Measurements from ENCODE around the gene NPW. TPM values are rescaled to one million over a fixed set of nuclear protein-coding genes. Genes with fewer than 3 reads are reported as not detected.

The NPW gene
- total and polyA plus RNA-seq, 9 of the 15 experiments (the other 6 are each of a cell fraction or from before 2014, with no cell fraction given) = 0.14 to 4.0 (median 2.6) TPM; not detected in 4

DNA sequence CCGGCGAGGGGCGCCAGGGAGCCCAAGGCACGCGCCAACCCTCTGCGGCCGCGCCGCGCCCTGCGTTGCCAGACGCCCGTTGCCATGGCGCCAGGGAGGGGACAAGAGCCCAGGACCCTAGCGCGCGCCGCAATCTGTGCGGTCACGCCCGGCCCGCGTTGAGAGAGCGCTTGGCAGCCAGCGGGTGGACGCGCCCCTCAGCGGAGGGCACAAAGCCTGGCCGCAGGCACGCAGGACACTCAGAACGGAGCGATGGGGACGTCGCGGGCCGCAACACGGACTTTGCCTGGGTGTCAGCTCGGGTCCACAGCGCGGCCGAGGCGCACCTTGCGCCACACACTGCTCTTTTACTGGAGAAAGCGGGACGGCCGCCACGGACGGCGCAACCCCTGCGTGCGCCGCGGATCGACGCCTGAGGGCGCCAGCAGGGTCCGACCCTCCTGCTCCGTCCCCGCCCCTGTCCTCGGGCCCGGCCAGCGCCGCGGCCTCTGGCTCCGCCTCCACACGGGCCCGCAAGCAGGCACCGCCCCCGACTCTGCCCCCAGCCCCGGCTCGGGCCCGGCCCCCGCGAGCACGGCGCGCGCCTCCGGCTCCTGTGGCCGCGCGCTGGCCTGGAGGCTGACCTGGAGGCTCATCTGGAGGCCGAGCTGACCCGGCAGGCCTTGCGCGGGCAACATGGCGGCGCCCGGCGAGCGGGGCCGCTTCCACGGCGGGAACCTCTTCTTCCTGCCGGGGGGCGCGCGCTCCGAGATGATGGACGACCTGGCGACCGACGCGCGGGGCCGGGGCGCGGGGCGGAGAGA lies 35.8 kb upstream of the NPW start, which contains the start of gene GFER (continued):
- TF ChIP-seq CTBP1 (IDR thresholded peaks at IDR 0.05; ENCODE audit: borderline replicate concordance) = peak; percentile 99
- TF ChIP-seq ZNF239 (CRISPR knock-in tag; IDR thresholded peaks at IDR 0.05) = peak; percentile 34; the same call in 1 of the 2 replicates
- peak; percentile 77 to 84 for TF ChIP-seq KDM1A (IDR thresholded peaks at IDR 0.05)
- TF ChIP-seq MEF2A (IDR thresholded peaks at IDR 0.05; ENCODE audit: control insufficient read depth, low read depth, low read length) = no peak
- TF ChIP-seq ZNF766 (CRISPR knock-in tag; conservative IDR thresholded peaks at IDR 0.05) = peak; percentile 94
- TF ChIP-seq CHCHD3 (CRISPR knock-in tag; IDR thresholded peaks at IDR 0.05) = peak; percentile 29; the same call in 1 of the 2 replicates
- TF ChIP-seq, protein P1, sequence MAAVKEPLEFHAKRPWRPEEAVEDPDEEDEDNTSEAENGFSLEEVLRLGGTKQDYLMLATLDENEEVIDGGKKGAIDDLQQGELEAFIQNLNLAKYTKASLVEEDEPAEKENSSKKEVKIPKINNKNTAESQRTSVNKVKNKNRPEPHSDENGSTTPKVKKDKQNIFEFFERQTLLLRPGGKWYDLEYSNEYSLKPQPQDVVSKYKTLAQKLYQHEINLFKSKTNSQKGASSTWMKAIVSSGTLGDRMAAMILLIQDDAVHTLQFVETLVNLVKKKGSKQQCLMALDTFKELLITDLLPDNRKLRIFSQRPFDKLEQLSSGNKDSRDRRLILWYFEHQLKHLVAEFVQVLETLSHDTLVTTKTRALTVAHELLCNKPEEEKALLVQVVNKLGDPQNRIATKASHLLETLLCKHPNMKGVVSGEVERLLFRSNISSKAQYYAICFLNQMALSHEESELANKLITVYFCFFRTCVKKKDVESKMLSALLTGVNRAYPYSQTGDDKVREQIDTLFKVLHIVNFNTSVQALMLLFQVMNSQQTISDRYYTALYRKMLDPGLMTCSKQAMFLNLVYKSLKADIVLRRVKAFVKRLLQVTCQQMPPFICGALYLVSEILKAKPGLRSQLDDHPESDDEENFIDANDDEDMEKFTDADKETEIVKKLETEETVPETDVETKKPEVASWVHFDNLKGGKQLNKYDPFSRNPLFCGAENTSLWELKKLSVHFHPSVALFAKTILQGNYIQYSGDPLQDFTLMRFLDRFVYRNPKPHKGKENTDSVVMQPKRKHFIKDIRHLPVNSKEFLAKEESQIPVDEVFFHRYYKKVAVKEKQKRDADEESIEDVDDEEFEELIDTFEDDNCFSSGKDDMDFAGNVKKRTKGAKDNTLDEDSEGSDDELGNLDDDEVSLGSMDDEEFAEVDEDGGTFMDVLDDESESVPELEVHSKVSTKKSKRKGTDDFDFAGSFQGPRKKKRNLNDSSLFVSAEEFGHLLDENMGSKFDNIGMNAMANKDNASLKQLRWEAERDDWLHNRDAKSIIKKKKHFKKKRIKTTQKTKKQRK (IDR thresholded peaks at IDR 0.05; ENCODE audit: borderline replicate concordance, low read depth, low read length) = no peak
- peak; percentile 30; the same call in 1 of the 2 replicates for TF ChIP-seq SUPT5H (IDR thresholded peaks at IDR 0.05)
- TF ChIP-seq SAP30 (IDR thresholded peaks at IDR 0.05; ENCODE audit: borderline replicate concordance, insufficient read depth, low read depth, low read length, poor library complexity, severe bottlenecking) = peak; percentile 69
- no peak for TF ChIP-seq NFYB (IDR thresholded peaks at IDR 0.05; ENCODE audit: extremely low read depth, insufficient read length)
- TF ChIP-seq, protein P2, sequence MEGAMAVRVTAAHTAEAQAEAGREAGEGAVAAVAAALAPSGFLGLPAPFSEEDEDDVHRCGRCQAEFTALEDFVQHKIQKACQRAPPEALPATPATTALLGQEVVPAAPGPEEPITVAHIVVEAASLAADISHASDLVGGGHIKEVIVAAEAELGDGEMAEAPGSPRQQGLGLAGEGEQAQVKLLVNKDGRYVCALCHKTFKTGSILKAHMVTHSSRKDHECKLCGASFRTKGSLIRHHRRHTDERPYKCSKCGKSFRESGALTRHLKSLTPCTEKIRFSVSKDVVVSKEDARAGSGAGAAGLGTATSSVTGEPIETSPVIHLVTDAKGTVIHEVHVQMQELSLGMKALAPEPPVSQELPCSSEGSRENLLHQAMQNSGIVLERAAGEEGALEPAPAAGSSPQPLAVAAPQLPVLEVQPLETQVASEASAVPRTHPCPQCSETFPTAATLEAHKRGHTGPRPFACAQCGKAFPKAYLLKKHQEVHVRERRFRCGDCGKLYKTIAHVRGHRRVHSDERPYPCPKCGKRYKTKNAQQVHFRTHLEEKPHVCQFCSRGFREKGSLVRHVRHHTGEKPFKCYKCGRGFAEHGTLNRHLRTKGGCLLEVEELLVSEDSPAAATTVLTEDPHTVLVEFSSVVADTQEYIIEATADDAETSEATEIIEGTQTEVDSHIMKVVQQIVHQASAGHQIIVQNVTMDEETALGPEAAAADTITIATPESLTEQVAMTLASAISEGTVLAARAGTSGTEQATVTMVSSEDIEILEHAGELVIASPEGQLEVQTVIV (CRISPR knock-in tag; IDR thresholded peaks at IDR 0.05; ENCODE audit: borderline replicate concordance) = no peak
- TF ChIP-seq MAFK (IDR thresholded peaks at IDR 0.05; ENCODE audit: low read length) = no peak
- TF ChIP-seq, protein P3, sequence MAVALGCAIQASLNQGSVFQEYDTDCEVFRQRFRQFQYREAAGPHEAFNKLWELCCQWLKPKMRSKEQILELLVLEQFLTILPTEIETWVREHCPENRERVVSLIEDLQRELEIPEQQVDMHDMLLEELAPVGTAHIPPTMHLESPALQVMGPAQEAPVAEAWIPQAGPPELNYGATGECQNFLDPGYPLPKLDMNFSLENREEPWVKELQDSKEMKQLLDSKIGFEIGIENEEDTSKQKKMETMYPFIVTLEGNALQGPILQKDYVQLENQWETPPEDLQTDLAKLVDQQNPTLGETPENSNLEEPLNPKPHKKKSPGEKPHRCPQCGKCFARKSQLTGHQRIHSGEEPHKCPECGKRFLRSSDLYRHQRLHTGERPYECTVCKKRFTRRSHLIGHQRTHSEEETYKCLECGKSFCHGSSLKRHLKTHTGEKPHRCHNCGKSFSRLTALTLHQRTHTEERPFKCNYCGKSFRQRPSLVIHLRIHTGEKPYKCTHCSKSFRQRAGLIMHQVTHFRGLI (CRISPR knock-in tag; IDR thresholded peaks at IDR 0.05) = no peak
- no peak for TF ChIP-seq ZNF174 (CRISPR knock-in tag; IDR thresholded peaks at IDR 0.05)
- TF ChIP-seq, protein P4, sequence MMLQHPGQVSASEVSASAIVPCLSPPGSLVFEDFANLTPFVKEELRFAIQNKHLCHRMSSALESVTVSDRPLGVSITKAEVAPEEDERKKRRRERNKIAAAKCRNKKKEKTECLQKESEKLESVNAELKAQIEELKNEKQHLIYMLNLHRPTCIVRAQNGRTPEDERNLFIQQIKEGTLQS (IDR thresholded peaks at IDR 0.05) = no peak
- TF ChIP-seq, protein P4 (CRISPR knock-in tag; conservative IDR thresholded peaks at IDR 0.05) = no peak
- TF ChIP-seq, protein P5, sequence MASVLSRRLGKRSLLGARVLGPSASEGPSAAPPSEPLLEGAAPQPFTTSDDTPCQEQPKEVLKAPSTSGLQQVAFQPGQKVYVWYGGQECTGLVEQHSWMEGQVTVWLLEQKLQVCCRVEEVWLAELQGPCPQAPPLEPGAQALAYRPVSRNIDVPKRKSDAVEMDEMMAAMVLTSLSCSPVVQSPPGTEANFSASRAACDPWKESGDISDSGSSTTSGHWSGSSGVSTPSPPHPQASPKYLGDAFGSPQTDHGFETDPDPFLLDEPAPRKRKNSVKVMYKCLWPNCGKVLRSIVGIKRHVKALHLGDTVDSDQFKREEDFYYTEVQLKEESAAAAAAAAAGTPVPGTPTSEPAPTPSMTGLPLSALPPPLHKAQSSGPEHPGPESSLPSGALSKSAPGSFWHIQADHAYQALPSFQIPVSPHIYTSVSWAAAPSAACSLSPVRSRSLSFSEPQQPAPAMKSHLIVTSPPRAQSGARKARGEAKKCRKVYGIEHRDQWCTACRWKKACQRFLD (CRISPR knock-in tag; IDR thresholded peaks at IDR 0.05) = peak; percentile 93

All from K562 (cell line).